Retinal pigment epithelial cell (primary cell): ENCODE data around the gene CLEC16A.

Experiments used
- DNase-seq: peaks from one replicate; pipeline ENCODE4 v3.0.0-alpha.2; 2010; ENCODE audit warnings: low read depth
- H3K4me3 ChIP-seq: 2 replicates; pipeline ENCODE4 v1.5.1; 2011; ENCODE audit warnings: mild to moderate bottlenecking, low read length, control low read depth, moderate library complexity
- TF ChIP-seq, protein P1 (sequence below): conservative IDR thresholded peaks from 2 replicates; pipeline ENCODE4 v1.5.1; 2011; ENCODE audit warnings: low read depth, low read length, control low read depth, inconsistent platforms

Gene CLEC16A

DNA sequence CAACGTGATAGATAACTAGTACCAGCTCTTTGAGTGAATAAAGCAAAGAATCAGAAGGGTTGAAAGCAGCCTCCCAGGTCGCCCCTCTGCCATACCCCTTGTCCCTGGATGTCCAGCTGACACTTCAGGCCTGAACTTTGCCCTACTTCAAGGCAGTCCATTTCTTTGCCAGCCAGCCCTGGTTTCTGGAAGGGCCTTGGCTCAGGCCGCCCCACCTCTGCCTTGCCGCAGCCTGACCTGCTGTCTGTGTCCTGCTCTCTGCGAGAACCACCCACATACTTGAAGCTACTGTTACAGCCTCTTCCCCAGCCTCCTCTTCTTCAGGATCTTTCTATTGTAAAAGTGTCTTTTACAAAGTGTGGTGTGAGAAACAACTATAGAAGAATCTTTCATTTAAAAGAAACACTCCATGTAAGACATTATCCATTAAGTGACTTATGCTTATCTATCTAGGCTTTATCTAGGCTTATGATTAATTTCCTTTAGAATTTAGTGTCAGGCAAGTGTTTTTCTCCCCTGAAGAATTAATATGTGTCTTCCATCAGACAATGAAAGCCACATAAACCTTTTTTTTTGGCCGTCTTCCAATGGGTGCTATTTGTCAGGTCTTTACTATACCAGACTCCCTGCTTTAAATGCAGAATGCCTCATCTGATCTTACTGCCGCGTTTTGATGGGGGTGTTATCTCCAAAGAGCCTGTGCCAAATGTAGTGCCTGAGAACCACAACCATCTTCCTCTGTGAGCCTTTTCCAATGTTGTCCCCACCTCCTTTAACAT, 177.7 kb downstream of the CLEC16A start:
- TF ChIP-seq, protein P1, sequence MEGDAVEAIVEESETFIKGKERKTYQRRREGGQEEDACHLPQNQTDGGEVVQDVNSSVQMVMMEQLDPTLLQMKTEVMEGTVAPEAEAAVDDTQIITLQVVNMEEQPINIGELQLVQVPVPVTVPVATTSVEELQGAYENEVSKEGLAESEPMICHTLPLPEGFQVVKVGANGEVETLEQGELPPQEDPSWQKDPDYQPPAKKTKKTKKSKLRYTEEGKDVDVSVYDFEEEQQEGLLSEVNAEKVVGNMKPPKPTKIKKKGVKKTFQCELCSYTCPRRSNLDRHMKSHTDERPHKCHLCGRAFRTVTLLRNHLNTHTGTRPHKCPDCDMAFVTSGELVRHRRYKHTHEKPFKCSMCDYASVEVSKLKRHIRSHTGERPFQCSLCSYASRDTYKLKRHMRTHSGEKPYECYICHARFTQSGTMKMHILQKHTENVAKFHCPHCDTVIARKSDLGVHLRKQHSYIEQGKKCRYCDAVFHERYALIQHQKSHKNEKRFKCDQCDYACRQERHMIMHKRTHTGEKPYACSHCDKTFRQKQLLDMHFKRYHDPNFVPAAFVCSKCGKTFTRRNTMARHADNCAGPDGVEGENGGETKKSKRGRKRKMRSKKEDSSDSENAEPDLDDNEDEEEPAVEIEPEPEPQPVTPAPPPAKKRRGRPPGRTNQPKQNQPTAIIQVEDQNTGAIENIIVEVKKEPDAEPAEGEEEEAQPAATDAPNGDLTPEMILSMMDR = no peak
- no peak for DNase-seq
- no peak overlapping the region for H3K4me3 ChIP-seq

DNA sequence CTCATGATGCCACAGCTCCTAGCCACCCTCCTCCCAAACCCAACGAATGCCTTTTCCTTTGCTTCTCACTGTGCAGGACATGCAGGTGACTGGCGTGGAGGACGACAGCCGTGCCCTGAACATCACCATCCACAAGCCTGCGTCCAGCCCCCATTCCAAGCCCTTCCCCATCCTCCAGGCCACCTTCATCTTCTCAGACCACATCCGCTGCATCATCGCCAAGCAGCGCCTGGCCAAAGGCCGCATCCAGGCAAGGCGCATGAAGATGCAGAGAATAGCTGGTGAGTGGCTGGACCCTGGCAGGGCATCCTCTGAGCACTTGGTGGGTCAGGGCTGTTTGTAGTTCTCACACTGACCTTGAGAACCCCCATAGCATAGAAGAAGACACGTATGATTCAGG, 179.3 kb downstream of the CLEC16A start:
- TF ChIP-seq, protein P1 = no peak
- no peak overlapping the region for H3K4me3 ChIP-seq
- DNase-seq = no peak

DNA sequence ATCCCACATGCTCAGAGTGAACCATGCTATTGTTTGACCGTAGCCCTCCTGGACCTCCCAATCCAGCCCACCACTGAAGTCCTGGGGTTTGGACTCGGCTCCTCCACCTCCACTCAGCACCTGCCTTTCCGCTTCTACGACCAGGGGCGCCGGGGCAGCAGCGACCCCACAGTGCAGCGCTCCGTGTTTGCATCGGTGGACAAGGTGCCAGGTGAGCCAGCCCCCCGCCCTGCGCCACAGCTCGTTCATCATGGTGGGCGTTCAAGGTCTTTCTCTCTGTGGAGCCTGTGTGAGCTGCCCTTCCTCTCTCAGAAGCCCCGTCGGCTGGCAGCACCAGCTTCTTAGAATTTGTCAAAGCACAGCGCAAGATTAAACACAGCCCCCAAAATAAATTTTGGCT, 181.6 kb downstream of the CLEC16A start:
- TF ChIP-seq, protein P1 = no peak
- H3K4me3 ChIP-seq = no peak overlapping the region
- DNase-seq = no peak

DNA sequence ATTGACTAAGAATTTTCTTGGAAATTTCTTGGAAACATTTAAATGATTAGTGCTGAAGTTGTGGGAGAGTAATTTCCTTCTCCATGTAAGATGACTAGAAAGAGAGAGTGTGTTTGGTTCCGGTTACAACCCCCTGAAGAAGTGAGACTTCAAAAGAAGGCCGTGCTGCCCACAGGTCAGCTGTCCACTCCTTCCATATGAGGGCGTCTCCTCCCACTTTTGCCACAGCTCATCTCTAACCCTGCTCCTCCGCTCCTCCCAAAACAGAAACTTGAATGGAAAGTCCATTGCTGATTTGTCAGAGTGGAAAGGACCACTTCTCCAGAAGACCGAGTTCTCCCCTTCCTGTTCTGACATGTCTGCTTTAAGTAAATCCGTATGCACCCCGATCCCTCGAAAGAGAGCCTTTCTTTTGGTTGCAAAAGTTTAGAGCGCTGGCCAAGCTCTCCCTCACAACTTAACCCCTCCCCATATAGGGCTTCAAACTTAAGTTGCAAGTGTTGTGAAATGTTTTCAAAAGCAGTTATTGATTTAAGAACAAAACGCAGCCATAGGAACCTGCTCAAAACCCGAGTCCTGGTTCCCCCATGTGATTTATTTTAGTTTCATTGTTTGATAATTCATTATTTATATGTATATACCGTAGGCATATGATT, 182.2 kb downstream of the CLEC16A start:
- no peak for DNase-seq
- TF ChIP-seq, protein P1 = no peak
- H3K4me3 ChIP-seq = no peak overlapping the region

DNA sequence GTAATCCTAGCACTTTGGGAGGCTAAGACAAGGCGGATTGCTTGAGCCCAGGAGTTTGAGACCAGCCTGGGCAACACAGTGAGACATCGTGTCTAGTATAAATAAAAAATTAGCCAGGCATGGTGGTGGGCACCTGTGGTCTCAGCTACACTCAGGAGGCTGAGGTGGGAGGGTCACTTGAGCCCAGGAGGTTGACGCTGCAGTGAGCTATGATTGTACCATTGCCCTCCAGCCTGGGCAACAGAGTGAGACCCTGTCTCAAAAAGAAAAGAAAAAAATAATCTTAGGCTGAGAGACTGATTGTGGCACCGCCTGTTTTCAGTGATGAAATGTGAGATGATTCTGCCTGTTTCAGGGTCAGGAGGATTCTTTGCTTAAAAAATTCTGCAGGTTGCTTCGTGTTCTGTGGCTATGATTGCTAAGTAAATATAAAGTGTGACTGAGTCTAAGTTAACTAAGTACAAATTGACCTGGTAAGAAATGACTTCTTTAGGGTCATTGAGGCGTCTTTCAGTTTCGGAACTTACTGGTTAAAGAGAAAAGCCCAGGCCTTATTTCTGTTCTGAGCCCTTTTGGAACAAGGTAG, 183.3 kb downstream of the CLEC16A start:
- TF ChIP-seq, protein P1 = no peak
- H3K4me3 ChIP-seq = no peak overlapping the region
- no peak for DNase-seq

DNA sequence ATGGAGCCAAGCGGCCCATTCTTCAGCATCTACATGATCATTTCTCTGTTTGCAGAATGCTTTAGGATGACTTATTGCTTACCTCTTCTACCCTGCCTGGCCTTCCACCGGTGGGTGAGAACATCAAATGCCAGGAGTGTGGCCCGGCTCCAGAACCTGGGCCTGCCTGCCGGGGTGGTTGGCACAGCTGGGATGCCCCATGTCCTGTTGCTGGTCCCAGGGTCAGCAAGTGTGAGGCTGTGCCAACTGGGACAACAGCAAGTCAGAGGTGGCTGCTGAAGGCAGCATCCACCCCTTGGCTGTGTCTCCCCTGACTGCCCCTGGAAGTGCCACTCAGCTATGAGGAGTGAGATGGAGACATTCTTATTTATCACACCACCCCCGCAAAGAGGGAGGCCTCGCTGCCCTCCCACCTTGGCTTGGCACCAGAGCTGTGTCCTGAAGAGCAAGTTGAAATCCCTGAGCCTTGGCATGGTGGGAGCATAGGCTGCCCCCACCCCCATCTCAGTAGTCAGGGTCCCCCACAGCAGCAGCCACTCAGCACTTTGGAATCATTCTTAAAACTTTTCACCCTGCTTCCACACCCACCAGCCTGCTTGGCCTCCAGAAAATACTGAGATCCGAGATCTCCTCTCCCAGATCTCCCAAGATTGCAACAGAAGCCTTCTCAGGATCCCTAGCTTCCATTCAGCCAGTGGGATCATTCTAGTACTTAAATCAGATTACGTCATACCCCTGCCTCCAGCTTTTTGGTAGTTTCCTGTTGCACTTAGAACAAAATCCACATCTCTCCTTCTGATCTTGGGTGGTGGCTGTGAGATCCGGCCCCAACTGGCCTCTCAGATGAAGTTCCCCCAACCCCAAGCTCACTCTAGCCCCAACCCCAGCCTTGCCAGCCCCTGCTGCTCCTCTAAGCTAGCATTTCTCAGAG, 184.1 kb downstream of the CLEC16A start:
- DNase-seq = no peak
- no peak overlapping the region for H3K4me3 ChIP-seq
- TF ChIP-seq, protein P1 = no peak
